A673 (cell line): Measurements from ENCODE around the gene RFX1.

Experiments
- EZH2 ChIP-seq: fragments of 200-600 bp; sonication (generic); IDR thresholded peaks from 2 replicates; pipeline ENCODE4 v1.6.1; 2017; ENCODE audit warnings: borderline replicate concordance, low read depth, mild to moderate bottlenecking, mixed read lengths, antibody characterized with exemption, low read length; ENCODE audit not compliant: poor library complexity, severe bottlenecking
- TF ChIP-seq, protein P1 (sequence below): fragments of 300-800, 200-600 bp; sonication (generic); conservative IDR thresholded peaks from 2 replicates; pipeline ENCODE4 v1.5.1; 2017; ENCODE audit warnings: low read depth, mild to moderate bottlenecking, antibody characterized with exemption, low read length, moderate library complexity, mixed read lengths

DNA sequence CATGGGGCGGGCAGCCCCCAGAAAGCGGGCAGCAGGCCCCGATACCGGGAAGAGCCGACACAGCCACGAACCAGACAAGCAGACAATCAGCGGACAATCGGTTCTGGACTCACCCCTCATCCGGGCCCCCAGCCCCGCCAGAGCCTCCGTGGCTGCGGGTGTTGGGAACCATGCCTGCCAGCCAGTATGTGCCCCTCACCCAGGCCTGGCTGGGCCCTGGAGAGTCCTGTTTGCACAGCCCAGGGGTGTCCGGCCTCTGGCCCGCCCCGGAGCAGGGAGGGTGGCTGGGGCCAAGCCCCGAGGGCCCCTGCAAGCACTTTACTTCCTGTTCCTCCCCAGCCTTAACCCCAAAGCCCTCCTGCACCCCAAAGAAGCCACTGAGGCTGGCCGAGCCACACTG, 75.7 kb downstream of the RFX1 start:
- TF ChIP-seq, protein P1, sequence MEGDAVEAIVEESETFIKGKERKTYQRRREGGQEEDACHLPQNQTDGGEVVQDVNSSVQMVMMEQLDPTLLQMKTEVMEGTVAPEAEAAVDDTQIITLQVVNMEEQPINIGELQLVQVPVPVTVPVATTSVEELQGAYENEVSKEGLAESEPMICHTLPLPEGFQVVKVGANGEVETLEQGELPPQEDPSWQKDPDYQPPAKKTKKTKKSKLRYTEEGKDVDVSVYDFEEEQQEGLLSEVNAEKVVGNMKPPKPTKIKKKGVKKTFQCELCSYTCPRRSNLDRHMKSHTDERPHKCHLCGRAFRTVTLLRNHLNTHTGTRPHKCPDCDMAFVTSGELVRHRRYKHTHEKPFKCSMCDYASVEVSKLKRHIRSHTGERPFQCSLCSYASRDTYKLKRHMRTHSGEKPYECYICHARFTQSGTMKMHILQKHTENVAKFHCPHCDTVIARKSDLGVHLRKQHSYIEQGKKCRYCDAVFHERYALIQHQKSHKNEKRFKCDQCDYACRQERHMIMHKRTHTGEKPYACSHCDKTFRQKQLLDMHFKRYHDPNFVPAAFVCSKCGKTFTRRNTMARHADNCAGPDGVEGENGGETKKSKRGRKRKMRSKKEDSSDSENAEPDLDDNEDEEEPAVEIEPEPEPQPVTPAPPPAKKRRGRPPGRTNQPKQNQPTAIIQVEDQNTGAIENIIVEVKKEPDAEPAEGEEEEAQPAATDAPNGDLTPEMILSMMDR, result no peak
- TF ChIP-seq EZH2, result no peak
